Activated naive CD4-positive, alpha-beta T cell treated with anti-CD3 and anti-CD28 coated beads, Interleukin-2, amount 50 U/mL, for 16 hours (primary cell): Measurements from ENCODE around the gene GSTA4.
"Not testable (repeated sequence)": the region's sequence is repeated elsewhere in the genome, so short reads cannot be mapped to it uniquely, and the experiment has no call there.

Experiments used
- DNase-seq: peaks from one replicate; pipeline ENCODE4 v3.0.0-alpha.2; 2020

The GSTA4 gene

DNA sequence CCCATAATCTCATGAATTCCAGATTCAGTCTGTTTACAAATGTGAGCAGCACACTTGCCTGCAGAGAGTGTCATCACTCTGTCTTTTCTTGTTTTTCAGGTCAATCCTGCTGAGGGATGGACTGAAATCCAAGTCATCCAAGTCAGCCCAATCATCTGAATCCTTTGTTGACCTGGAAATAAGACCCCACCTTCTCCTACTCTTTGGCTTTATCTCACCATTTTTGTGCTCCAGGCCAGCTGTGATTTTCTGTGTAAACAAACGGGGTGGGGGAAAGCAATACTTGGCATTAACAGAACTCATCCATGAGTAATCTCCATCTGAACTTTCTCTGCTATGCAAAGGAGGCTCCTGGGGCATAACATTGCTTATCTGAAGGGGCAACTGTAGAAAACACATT lies 16.9 kb upstream of the GSTA4 start:
- DNase-seq, result no peak

DNA sequence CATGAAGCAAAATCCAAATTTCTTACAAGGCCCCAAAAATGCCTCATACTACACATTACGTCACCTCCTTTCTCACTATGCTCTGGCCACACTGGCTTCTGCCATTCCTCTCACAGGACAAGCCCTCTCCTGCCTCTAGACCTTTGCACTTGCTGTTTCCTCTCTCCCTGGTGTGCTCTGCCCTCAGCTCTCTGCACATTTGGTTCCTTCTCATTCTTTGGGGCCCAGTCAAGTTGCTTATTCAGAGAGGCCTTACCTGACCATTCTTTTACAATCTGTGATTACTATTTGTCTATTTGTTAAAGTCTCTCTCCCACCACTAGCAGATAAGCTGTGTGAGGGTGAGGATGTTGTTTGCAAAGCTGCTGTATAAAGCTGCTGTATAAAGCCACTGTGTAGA lies 15.4 kb upstream of the GSTA4 start:
- DNase-seq, result no peak

DNA sequence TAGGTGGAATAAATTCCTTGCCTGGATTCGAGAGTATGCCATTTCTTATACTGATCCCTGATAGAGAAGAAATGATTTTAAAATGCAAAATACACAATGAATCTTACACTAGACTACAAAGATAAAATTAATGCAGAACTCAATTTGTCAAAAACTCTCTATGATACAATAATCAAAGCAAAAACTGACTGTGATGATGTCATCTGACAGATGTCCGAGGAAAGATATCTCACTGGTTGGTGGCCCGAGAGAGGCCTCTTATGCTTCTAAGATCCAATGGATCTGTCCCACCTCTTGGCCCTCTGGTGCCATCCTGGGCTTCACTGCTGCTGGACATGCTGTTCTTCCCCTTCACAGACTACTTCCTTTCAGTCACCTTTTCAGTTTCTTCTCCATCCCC lies 14.4 kb upstream of the GSTA4 start:
- no peak for DNase-seq

DNA sequence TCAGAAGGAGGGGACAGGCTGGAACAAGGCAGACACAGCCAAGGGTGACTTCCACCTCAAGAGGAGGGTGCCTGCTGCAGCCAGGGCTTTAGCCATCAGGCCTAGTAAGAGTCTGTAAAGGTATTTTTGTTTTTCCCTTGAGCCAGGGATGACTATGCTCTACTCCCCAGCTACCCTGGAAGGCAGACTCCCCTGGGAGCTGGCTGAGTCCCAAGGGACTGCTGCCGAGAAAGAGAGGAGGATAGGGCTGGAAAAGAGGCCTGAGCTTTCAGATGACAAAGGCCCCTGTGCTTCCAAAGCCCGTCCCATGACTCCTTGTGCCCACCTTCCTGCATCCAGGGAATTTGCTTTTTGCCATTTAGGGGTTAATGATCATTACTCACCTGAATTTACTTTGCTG lies 14.0 kb upstream of the GSTA4 start:
- DNase-seq, result no peak

DNA sequence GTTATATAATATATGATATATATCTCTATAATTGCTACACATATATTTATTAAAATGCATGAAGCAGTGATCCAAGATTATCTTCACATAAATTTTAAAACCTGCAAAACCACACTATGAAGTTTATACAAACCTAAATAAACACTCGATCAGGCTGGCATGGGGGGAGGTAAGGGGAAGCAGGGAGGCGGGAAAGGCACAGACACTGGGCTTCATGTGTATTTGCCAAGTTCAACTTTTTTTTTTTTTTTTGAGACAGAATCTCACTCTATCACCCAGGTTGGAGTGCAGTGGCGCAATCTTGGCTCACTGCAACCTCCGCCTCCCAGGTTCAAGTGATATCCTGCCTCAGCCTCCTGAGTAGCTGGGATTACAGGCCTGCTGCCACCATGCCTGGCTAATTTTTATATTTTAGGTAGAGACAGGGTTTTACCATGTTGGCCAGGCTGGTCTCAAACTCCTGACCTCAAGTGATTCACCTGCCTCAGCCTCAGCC lies 13.2 kb upstream of the GSTA4 start:
- DNase-seq, result not testable (repeated sequence)

DNA sequence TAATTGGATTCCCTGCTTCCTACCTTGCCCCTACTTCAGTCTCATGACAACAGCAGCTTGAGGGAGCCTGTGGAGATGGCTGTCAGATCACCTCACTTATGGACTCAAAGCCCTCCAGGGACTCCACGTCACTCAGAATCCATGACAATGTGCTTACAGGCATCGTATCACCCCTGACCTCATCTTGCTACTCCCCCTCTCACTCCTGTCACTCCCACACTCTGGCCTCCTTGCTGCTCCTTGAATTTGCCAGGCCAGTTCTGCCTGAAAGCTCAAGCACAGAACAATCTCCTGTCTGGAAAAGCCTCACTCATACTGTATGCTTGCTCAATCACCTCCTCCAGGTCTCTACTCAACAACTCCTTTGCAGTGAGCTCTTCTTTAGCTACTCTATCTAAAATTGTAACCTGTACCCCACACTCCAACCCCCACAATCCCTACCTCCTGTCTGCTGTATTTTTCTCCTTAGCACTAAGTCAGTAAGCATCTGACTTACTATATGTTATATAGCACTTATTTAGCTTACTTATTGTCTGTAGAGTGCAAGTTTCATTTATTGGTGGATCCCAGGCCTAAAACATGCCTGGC lies 10.7 kb upstream of the GSTA4 start:
- DNase-seq, result no peak

DNA sequence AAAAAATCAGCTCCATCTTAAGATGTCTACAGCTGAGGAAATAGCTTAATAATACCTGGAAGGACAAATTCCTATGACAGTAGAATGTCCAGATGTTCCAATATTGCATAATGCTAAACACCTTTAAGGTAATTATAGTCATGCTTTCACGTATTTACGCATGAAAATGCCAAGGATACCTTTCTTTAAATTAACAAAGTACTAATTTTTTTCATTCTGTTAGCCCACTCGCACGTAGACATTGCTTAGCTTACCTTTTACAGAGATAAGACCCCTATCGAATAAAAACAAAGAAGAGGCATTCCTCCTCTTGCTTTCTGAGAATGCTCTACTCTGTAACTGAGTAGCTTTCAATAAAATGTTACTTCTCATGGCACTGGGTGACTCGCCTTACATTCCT lies 4.4 kb upstream of the GSTA4 start:
- DNase-seq, result no peak

DNA sequence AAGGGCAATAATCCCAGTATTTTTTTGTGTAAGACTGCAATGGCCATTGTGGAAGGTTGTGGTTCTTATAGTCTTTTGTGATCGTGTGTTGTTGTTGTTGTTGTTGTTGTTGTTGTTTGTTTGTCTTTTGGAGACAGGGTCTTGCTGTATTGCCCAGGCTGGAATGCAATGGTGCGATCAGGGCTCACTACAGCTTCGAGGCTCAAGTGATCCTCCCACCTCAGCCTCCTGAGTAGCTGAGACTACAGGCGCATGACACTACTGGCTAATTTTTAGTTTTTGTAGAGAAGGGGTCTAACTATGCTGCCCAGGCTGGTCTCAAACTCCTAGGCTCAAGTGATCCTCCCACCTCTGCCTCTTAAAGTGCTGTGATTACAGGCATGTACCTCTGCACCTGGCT lies 3.5 kb upstream of the GSTA4 start:
- no peak for DNase-seq

DNA sequence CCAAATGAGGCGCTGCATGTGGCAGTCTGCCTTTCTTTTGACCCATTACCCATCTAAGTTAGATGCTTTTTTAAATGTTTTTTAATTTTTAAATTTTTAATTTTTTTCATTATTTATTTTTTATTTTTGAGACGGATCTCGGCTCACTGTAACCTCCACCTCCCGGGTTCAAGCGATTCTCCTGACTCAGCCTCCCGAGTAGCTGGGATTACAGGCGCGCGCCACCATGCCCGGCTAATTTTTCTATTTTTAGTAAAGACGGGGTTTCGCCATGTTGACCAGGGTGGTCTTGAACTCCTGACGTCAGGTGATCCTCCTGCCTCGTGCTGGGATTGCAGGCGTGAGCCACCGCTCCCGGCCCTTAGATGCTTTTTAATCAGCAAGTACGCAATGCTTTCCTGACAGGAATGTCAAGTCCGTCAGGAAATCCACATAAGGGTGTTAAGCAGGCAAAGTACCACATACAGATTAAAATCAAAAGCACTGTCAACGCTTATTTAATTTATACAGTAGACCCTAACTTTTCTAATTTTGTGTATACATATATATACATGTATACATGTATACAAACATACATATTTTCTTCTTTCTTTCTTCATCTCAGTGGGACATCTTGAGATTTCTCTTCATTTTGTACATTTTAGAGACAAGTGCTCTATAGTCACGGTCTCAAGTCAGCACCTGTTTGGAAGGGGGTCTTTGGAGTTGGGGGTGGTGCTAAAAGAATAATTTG lies 995 bp upstream of the GSTA4 start:
- DNase-seq, result peak; percentile 45

DNA sequence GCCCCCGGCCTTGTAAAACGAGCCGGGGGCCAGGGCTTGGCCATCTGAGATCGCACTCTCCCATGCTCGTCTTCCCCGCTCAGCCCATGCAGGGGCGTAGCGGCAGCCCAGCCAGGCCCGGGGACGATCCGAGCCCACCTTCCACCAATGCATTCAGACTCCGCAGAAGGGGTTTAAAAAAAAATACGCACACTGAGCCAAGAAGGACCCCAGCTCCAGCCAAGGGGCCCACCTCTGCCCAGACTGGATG lies 320 bp downstream of the GSTA4 start:
- peak; percentile 38 for DNase-seq

DNA sequence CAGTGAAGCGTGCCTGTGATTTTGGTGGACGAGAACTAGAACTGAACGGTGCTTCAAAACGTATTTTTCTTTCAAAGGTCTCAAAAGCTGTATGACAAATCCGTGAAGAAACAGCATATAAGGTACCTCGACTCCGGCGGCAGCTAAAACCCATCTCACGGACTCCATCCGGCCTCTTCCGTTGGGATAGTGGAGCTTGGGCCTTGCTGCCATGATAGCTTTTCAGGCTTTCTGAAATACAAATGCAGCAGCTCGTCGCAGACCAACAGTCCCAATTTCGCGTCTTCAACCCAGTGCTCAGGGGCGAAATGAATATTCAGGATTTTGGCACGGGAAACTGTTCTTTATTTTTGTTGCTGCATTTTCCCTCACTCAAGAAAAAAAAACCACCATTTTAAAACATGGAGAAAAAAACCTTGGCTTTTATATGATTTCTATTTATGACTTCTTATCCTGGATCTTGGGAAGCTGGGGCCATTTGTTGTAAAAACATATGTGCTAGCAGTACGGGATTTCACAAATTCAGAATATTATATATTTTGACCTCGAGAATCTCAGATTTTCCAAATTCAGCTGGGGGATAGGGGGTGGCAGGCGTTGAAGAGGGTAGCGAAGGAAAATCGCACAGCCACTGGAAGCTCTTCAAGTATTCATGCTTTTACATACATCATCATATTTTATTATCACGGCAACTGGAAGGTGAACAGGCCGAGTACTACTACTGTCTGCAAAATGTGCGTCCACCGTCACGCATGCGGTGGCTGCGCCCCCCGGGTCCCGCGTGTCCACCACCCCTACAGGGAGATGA lies 849 bp downstream of the GSTA4 start:
- no peak for DNase-seq

DNA sequence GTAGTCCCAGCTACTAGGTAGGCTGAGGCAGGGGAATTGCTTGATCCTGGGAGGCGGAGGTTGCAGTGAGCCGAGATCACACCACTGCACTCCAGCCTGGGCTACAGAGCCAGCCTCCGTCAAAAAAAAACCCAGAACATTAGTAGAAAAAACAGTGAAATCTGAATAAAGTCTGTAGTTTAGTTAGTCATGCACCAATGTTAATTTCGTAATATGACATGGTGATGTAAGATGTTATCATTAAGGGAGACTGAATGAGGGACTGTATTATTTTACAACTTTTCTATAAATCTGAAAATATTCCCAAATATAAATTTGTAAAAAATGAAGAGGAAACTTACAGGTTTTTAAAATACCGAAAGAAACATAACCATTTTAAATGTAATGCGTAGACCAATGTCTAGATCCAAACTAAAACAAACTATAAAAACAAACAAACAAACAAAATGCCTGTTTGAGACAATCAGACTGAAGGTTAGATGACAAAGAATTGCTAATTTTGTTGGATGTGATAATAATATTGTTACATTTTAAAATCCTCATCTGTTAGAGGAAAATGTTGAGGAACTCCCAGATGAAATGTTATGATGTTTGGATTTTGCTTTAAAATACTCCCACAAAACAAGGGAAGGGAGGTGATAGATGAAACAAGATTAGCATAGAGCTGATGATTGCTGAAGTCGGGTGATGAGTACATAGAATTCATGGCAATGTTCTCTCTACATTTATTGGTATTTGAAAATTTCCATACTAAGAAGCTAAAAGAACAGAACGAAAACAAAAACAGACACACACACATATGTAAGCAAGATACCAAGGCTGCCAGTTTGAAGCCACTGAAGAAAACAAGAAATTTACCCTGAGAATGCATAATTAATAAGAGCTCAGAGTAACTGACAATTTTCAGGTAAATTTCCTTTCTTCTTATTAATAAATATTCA lies 1.8 kb downstream of the GSTA4 start:
- DNase-seq, result no peak

DNA sequence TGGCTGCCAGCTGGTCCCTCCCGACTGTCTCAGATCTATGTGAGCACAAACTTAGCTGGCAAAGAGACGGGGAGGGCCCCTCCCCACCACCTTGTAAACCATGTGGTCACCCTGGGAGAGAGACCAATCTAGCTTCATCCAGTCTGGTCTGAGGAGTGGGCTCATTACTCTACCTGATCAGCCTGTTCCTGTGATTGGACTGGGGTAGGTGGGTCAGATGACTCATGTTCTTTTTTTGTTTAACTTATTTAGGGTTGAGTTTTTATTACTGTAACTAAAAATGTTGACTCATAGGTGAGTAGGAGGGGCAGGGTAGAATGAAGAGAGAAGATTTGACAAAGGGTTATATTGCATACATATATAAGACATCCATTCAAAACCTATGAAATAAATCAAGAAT lies 4.7 kb downstream of the GSTA4 start:
- no peak for DNase-seq

DNA sequence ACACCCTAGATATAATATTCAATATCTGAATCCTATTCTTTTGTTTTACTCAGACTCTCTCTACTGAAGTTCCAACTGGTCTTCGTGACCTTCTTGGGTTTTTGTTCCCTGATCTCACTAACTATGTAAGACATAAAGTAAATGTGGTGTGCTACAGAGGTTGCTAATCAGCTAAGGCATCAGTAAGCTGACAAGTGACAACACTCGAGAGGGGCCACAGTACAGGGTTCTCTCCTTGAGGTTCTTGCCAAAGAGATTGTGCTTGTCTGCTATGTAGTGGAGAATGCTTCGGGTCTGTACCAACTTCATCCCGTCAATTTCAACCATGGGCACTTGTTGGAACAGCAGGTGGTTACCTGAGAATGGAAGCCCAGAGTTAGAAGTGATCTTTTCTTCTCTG lies 9.9 kb downstream of the GSTA4 start:
- DNase-seq, result no peak

DNA sequence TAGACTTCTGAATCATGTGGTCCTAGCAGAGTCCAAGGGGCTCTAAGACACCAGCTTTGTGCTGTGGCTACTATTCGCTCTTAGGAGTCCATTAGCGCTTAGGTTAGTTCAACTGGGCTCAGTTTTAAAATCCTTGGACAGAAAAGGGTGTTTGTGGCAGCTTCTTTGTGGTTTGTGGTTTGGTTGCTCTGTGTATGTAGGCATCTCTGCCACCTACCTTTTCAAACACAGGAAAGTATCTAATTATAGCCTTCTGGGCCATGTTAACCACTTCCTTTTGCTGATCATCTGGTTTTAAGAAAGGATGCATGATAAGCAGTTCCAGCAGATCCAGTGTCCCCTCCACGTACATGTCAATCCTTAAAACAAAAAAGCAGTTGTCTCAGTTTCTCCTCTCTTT lies 10.8 kb downstream of the GSTA4 start:
- DNase-seq, result no peak

DNA sequence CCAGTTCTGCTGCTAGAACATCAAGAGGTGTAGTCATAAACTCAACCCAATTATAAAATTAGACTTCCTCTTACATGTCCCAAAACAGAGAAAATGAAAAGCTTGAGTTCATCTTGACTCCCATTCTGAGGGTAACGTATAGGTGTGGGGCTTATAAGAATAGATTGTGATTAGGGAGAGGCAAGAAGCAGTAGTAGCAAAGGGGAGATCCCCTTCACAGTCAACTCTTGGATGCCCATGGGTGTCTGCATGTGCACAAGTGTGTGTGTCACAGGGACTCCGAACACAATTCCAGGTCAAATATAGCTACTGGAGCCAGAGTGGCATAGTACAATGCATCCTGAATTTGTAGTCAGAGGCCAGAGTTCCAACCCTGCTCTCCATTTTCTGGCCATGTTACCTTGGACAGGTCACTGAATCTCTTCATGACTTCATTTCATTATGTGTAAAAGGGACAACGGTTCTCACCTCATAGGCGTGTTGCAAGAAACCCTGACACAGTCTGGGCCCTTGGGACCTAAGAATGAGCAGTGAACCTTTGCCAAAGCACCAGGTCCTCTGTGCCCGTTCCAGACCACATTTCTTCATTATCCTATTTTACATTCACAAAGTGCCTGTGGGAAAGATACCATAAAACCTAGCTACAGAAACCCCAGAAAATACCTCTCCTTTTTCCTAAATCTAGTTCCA lies 11.8 kb downstream of the GSTA4 start:
- DNase-seq, result no peak

DNA sequence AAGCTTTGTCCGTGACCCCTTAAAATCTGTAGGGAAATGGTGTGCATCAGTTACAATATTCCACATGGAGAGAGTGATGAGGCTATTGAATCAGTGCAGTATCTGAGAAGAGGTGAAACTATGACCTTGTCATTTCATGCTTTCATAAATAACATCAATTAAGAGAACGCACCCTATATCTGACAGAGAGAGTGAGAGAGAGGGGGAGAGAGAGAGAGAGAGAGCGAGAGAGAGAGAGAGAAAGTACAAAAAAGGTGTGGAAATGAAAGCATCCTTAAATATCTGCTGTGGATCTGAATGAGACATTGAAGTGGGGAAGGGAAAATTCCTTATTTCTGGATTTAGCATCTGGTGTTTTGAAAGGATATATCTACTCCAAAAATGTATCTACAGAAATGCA lies 12.4 kb downstream of the GSTA4 start:
- DNase-seq, result no peak

DNA sequence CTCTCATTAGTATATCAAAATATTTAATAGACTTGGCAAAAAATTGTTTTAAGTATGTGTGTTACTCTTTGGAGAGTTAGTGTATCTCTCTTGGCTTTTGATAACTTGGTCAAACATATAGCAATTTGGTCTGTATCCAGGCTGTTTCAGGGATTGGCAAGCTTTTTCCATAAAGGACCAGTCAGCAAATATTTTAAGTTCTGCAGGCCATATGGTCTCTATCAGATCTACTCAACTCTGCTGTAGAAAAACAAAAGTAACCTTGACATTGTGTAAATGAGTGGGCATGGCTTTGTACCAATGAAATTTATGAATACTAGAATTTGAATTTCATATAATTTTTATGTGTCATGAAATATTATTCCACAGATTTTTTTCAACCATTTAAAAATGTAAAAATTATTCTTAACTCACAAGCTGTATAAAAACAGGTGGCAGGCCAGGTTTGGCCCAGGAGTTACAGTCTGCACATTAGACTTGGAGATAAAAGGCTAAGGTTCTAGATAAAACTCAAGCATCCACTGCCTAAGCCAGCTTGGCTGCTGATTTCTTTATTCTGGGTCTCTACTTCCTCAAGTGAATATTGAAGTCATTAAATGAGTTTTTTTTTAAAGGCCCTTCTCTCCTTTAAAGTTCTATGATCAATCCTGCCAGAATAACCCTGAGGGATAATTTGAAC lies 13.7 kb downstream of the GSTA4 start:
- no peak for DNase-seq

DNA sequence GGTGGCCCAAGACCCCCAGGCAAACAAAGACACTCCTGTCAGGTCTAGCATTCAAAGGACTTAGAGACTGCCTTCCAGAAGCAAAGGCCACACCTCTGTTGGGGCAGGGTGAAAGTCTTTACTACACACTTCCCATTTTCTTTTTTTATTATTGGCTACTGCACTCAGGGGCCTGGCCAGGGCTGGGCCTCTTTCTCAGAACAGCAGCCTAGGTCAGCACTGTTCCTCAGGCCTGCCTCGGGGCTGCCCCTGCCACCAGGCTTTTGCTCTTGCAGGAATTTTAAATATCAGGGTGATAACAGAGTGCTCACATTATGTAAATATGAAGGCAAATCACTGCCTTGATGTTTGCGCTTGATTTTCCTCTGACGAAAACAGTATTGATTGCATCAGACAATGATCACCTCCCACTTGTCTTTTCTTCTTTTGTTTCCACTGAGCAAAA lies 18.5 kb downstream of the GSTA4 start:
- DNase-seq, result no peak

DNA sequence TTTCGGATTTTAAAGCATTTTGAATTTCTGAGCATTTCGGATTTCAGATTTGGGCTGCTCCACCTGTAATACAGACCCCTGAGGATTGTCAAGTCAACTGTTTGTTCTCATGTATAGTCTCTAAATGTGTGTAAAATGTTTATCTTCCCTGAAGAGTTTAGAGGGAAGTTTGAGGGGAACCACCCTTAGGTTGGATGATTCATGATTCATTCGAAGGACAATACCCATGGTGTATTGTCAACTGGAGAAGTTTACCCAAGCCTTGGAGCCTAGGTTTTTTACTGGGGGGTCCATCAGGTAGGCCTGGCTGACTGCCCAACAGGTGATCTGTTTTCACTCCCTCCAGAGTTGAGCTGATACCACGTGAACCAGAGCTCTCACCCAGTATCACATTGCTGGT lies 18.9 kb downstream of the GSTA4 start:
- DNase-seq, result no peak

DNA sequence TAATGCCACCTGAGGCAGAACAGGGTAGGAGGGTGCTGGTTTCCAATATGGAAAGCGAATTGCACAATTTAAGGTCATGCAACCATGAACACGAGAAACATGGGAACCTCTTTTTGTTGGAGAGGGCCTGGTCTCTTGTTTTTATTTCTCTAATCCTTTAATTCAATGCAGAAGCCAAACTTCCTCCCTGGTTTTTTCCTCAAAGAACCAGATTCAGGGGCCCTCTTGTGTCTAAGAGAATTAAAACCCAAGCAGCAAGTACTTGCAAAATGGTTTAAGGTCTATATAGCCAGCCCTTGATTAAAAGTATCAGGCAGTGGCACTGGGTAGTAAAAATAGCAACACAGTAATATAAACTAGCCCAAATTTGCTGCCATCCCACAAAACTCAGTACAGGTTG lies 19.5 kb downstream of the GSTA4 start:
- no peak for DNase-seq

DNA sequence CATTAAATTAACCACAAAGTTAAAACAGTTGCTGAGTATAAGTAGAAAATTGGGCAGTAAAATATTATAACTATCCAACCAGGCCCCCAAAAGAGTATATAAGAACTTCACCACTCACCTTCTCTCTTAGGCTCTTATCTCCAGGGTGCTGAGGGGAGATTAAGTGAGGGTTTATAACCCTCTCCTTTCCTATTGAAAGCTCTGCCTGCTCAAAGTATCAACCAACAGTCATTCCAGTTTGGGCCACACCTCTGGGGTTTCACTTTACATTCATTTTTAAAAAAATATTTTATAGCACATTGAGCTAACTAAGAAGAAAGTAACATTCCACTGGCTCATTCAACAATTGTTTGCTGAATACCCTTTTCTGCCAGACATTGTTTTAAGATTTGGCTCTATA lies 22.1 kb downstream of the GSTA4 start:
- DNase-seq, result no peak
